ENCODE results near the gene PTH1R.

GRCh38 chr3:46922426-46922825, 44.9 kb downstream of the PTH1R start:
- TF ChIP-seq CTCF (IDR thresholded peaks at IDR 0.05) (no peak), POLR2AphosphoS5 (IDR thresholded peaks at IDR 0.05) (no peak)

Data from prostate gland (tissue), 2 donors.